GM21619 (cell line): ENCODE measurements around the gene CIRBP.
"Not testable (repeated sequence)": the region's sequence is repeated elsewhere in the genome, so short reads cannot be mapped to it uniquely, and the experiment has no call there.

Source experiments
- ATAC-seq: cut with Tn5 transposase; IDR thresholded peaks from one replicate; pipeline ENCODE4 v1.9.1; 2021; ENCODE audit not compliant: unreplicated experiment

Gene CIRBP

DNA sequence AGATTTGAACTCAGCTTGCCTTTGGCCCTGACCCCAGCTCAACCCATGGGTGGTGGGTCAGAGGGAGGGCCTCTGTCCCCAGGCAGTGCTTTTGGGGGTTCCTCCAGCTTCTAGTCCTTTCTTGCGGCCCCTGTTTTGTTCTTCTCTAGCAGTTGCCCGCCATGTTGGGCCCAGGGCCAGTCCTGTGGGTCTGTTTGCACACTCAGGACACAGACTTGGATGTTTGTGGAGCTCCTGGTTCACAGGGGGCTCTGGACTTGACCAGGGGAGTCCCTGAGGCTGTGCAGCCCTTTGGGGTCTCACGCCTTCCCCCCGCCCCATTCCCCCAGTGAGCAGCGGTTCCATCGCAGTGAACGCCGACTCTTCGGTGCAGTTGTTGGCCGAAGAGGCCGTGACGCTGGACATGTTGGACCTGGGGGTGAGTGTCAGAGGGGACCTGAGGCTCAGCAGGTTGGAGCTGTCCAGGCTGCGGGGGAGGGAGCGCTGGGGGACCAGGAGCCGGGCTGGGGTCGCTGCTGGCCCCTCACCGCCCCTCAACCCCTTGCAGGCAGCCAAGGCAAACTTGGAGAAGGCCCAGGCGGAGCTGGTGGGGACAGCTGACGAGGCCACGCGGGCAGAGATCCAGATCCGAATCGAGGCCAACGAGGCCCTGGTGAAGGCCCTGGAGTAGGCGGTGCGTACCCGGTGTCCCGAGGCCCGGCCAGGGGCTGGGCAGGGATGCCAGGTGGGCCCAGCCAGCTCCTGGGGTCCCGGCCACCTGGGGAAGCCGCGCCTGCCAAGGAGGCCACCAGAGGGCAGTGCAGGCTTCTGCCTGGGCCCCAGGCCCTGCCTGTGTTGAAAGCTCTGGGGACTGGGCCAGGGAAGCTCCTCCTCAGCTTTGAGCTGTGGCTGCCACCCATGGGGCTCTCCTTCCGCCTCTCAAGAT lies 25.1 kb upstream of the CIRBP start:
- ATAC-seq, result no peak

DNA sequence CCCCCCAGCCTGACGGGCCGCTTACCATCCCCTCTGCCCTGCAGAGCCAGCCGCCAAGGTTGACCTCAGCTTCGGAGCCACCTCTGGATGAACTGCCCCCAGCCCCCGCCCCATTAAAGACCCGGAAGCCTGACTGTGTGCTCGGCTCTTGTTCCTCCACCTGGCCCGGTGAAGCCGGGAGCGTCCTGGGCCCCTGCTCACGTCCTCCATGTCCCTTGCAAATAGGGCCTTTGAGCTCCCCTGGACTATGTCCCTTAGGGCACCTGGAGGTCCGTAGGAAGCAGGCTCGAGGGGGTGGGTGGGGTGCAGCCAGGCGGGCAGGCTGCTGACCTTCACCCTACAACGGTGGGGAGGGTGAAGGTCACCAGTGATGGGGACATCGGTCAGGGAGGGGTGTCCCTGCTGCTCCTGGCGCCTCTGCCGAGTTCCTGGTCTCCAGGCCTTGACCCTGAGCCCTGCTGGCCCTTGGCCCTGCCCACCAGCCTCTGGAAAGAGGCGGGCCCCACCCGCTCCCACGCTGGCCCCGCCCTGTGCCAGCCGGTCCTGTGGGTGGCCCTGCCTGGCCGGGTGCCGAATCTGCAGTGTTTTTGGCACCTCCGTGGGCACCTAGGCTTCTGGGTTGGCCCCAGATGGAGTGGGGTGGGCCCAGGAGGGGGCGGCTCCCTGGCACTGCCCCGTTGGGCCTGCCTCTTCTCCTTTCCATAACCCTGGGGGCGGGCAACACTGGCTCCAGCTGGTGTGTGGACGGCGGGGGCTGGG lies 24.3 kb upstream of the CIRBP start:
- ATAC-seq, result no peak

DNA sequence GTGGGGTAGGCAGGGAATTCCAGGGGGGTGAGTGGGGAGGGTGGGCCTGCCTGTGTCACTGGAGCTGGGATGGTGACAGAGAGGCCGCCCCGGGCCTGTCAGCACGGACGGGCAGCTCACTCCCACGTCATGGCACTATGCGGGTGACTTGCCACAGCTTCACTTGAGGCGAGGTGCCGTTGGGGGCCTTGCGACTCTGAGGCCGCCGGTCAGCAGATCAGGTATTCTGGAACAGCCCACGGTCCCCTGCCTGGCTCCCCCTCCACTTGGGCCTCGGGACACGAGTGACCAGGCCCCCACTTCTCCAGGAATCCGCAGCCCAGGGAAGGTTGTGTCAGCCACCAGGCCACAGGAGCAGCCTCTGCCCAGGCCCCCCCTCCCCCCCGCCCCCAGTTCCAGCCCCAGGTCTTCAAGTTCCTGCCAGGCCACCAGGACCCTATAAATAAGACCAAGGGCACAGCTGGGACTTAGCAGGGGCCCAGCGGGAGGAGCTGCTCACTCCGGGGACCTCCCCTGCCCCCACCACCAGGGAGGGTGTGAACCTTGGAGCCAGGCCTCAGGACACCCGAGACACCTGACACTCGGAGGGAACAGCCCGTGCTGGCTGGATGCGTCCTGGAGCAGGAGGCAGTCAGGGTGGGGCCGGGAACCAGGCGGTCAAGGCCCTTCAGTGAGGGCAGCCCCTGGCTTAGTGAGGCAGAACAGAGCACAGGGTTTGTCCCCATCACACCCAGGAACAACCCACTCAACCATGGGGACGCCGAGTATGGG lies 23.5 kb upstream of the CIRBP start:
- no peak for ATAC-seq

DNA sequence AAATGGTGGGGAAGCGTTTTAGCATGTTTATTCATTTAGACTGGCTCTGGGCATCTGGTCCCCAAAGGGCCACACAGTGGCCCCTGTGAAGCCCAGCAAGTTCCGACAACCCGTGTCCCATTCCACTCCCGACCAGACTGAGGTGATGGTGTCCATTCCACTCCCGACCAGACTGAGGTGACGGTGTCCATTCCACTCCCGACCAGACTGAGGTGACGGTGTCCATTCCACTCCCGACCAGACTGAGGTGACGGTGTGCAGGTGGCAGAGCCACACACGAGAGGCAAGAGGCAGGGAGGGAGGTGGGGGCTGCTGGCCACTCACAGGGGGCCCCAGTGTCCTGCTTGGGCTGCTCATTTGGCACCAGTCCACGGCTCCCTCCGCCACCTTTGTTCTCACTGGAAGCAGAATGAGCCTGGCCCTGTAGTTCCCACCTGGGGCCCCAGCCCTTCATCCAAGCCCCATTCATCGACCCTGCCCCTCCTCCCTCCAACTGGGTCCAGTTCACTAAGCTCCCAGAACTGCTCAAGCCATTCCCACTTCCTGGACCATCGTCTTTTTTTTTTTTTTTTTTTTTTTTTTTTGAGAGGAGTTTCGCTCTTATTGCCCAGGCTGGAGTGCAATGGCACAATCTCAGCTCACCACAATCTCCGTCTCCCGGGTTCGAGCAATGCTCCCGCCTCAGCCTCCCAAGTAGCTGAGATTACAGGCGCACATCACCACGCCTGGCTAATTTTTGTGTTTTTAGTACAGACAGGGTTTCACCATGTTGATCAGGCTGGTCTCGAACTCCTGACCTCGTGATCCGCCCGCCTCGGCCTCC lies 22.7 kb upstream of the CIRBP start:
- ATAC-seq, result not testable (repeated sequence)

DNA sequence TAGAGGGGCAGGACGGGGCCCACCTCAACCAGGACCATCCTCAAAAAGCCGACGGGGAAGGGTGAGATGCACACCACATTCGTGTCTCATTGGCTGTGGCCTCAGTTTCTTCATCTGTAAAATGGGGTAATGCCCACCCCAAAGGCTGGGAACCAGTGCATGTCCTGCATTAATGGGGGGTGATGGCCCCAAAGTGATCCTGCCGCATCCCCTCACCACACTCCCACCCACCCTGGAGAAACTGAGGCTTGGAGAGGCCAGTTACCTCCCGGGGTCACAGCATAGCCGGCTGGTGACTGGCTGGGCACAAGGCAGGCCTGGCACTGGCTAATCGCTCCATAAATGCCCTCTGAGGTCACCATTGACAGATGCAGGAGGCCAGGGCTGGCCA lies 21.4 kb upstream of the CIRBP start:
- ATAC-seq, result no peak

DNA sequence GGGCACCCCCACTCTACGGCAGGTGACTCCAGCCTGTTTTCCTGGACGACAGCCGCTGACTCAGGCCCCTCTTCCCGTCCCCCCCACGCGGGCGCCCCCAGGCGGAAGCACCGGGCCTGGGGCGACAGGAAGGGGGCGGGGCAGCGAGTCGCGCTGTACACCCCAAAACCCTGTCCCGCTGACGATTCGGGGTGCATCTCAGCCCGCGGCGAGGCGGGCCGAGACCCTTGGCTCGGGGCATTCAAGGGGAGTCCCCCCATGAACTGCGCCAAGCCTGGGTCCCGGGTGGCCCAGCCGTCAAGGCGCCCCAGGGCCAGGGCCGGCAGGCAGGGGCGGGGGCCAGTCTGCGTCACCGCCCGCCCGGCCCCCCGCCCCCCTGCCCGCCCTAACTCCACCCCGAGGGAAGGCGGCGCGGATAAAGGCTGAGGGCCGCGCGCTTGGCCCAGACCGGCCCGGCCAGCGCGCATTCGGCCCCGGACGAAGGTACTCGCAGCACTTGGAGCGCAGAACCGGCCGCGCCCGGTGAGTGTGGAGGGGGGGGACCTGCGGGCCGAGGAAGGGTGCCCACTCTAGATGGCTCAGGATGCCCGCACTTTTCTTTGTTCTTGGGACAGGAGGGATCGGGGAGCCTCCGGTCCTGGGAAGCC lies 20.9 kb upstream of the CIRBP start, which contains the start of gene MIDN:
Gene MIDN (plus strand): TSS at position 445 of the 647 bp plus-strand sequence. CDS start 1,714 bp downstream, outside the sequence.
- ATAC-seq, result peak; percentile 15

DNA sequence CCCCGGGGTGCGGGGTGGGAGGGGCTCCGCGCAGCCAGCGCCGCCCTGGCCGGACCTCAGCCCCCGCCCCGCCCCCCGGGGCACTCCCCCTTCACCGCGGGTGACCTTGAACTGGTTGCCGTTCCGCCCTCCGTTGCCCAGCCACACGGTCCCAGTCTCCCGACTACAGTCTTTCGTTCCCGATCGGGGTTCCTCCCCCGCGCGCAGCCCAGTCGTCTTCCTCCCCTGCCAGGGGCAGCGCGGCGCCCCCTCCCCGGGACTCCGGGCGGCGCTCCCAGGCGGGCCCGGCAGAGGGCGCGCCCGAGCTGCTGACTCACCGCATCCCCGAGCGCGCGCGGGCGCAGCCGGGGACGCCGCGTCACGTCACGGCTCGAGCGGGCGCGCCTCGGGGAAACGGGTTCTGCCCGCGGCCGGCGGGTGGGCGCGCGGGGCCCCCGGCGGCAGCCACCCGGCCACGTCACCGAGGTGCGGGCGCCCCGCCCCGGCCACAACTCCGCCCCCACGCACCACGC lies 20.3 kb upstream of the CIRBP start:
- peak; percentile 26 for ATAC-seq

DNA sequence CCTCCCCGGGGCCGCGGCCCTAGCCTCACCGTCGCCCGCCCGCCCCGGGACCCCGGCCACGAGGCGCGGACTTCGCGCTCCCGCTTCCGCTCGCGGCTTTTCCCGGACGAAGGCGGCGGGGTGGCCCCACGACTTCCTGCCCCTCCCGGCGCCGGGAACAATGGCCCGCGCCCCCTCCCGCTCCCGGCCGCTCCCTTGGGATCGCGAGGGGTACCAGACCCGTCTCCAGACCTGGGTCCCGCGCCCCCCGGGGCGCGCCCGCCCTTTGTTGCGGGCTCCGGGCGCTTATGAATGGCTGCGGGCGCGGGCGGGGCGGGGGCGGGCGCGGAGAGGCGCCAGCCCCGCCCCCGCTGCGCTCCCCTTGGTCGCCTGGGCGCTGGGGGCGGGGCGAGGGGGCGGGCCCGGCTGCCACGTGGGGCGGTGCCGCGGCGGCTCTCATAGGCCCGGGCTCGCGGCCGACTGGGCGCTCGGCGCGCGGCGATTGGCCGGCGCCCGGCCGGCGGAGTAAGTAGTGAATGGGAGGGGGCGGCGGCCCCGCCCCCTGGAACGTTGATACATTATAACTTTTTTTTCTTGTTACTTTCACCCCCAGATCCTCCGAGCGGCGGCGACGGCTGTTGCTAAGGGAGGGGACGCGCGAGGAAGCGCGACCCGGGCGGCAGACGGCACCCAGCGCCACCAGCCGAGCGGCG lies 19.7 kb upstream of the CIRBP start:
- peak; percentile 39 for ATAC-seq

DNA sequence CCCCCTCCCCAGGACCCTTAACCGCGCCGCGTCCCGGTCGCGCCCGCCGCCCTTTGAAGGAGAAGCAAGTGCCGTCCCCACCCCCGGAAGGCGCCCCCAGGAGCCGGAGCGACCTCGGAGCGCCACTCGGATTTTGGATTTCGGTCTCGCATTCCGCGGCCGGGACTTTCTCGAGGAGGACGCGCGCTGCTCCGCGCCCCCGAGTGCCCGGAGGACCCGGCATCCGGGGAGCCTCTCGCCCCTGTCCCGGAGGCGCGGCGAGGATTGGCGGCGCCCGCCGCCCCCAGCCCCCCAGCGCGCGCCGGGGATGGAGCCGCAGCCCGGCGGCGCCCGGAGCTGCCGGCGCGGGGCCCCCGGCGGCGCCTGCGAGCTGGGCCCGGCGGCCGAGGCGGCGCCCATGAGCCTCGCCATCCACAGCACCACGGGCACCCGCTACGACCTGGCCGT lies 19.1 kb upstream of the CIRBP start:
- no peak for ATAC-seq

DNA sequence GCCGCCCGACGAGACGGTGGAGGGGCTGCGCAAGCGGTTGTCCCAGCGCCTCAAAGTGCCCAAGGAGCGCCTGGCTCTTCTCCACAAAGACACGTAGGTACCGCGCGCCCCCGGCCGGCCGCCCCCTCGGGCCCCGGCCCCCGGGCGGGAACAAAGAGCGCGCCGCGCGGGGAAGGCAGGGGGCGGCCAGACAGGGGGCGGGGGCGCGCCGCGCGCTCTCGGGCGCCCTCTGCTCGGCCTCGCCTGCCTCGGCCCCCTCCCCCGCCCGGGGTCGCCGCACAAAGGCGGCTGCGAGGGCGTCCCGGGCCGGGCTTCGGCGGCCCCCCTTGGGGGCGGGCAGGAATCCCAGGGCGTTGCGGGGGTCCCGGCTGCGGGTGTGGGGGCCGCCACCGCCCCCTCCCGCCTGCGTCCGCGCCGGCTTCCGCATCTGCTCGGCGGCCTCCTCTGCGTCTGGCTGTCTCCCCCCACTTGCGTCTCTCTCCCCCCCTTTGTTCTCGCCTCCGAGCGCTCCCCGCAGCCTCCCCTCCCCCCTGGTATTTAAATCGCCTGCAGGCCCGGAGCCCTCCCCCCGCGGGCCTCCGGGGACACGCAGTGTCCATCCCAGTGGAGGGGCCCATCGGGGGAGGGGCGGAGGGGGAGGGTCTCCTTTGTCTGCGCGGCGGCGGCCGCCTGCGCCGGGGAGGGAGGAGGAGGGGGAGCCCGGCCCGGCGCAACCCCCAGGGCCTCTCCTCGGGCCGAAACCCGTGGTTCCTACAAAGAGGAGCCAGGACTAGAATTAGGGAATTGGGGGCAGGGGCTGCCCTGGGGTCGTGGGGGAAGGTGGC lies 18.5 kb upstream of the CIRBP start:
- ATAC-seq, result no peak

DNA sequence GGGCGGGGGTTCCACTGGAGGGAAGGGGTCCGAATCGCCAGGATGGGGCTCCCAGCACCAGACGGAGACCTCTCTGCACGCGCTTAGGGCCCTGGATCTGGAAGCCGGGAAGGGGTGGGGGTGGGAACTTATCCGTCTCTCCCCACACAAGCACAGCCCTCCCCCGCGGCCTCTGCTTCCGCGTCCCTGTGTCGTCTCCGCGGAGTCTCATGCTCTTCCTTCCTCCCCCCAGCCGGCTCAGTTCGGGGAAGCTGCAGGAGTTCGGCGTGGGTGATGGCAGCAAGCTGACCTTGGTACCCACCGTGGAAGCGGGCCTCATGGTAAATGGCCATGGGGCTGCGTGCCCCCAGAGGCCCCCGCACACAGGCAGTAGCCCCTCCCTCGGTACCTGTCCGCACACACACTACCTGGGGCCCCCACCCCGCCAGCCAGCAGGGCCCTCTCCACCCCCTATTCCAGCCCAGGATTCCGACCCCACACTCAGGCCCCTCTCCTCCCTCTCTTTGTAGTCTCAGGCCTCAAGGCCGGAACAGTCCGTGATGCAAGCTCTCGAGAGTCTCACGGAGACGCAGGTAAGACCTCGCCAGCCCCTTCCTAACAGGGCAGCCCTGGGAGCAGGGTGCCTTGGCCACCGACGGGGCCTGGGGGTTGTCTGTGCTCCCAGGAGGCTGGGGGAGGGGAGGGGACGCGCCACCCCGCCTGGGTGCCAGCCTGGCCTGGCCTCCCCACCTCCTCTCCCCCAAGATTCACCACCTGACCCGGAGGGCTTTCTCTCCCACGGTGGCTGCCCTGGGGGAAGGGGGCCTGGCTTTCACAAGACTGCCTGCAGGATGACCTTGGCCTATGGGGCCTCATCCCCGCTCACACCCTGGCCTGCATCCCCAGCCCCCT lies 17.6 kb upstream of the CIRBP start:
- ATAC-seq, result no peak

DNA sequence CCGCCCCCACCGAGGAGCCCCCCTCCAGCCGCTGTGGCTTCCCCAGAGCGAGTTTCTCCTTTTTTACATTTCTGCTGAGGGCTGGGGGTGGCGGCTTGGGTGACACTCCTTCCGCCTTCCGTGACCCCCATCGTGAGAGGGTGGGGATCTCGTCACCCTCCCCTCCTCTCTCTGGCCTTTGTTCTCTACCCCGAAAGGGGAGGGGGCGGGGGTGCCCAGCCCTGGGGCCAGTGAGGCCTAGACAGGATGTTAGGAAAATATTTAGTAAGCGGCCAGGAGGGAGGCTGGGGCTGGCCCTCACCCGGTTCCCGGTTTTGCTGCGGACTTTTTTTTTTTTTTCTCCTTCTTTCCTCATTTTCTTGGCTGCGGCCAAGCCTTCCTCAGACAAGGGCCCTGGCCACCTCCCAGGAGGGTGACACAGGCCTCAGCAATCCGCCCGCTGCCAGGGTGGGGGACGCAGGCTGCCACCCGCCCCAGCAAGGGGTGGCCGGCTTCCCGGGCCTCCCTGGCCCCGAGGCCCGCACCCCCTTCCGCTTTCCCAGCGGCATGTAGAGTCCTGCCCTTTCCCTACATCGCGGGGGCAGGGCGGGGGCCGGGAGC lies 16.8 kb upstream of the CIRBP start:
- no peak for ATAC-seq

DNA sequence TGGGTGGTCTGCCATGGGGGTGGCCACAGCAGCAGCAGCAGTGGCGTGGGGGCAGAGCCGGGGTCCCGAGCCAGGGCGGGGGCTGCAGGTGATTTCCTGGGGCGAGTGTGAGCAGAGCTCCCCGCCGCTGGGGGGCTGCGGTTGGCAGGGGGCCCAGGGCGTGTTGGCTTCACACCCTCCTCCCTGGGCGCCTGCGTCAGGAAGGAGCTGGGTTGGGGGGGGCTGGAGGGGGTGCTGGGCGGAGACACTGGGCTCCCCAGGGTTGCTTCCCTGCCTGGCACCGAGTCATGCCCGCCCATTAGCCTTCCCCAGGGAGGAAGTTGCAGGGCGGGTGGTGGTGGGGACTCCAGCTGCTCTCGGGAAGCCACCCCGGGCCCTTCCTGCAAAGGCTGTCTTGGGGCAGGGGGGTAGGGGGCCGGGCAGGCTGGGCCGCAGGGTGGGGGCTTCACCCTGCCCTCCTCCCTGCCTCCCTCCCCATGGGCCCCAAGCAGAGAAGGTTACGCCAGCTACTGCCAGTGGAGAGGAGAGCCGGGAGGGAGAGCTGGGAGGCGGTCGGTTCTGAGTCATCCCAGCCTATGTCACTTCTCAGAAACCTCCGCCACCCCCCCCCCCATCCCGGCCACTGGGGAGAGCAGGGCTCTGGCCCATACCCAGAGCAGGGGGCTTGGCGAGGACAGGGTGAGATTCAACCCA lies 16.2 kb upstream of the CIRBP start:
- ATAC-seq, result no peak

DNA sequence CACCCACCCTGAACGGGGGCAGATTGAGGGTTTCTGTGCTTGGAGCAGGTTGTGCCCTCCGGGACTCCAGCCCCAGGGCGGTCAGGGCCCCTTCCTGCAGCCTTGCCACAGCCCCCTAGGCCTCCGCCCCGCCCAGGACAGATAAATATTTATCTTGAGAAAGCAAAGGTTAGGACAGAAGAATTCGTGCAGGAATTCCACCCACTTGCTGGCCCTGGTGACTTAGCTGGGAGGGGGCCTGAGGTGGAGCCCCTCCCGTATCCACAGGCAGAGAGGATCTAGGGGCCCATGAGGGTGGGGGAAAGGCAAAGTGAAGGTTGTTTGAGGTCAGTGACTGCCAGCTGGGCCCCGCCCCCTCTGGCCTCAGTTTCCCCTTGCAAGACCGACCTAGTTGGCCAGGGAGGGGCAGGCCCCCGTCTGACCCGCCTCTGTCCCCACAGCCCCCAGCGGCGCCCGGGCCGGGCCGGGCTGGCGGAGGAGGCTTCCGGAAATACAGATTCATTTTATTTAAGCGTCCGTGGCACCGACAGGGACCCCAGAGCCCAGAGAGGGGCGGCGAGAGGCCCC lies 15.5 kb upstream of the CIRBP start:
- ATAC-seq, result no peak

DNA sequence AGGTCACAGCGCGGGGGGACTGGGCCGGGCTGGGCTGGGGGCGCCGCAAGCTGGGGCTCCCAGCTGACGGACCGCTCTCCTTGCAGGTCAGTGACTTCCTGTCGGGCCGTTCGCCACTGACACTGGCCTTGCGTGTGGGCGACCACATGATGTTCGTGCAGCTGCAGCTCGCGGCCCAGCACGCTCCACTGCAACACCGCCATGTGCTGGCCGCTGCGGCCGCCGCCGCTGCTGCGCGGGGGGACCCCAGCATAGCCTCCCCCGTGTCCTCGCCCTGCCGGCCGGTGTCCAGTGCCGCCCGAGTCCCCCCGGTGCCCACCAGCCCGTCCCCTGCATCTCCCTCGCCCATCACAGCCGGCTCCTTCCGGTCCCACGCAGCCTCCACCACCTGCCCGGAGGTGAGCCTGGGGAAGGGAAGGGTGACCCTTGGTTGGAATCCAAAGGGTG lies 15.0 kb upstream of the CIRBP start:
- no peak for ATAC-seq
